ENCODE results near the gene PDE5A.

The PDE5A gene

DNA sequence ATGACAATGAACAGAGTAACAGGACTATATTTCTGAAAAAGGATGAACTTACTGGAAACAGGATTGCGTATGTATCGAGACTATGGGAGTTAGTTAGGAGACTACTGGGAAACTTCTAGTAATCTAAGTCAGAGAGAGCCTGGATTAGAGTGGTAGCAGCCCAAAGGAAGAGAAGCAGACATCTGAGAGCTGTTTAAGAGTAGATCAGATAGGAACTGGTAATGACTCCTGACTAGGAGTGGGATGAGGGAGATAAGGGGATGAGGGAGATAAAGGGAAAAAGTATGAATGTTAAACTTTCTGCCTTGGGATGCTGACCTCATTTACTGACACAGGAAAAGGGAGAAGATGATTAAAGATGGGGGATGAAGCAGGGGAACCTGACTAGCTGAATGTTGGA lies 116.2 kb downstream of the PDE5A start:
- H3K9ac ChIP-seq (ENCODE audit: low read depth in 1 of 2, low read length in 2 of 2) = no peak overlapping the region
- no peaks in the 10 kb centered on the region for H3K27me3 ChIP-seq (ENCODE audit: control insufficient read depth in 1 of 2, insufficient read depth in 2 of 2, low read length in 2 of 2)
- no peak overlapping the region for H3K4me3 ChIP-seq (ENCODE audit: low read depth in 1 of 2, low read length in 2 of 2)
- peaks cover 0 to 7% of the 10 kb centered on the region in 2 donors for H3K4me1 ChIP-seq (ENCODE audit: control insufficient read depth in 1 of 2, insufficient read depth in 2 of 2, low read length in 2 of 2)
- H3K9me3 ChIP-seq (ENCODE audit: control insufficient read depth in 1 of 2, low read length in 2 of 2) = no peaks in the 10 kb centered on the region
- H3K27ac ChIP-seq (ENCODE audit: low read depth, low read length) = no peak overlapping the region
- H3K36me3 ChIP-seq (ENCODE audit: control insufficient read depth in 1 of 2, insufficient read depth in 2 of 2, low read length in 2 of 2) = peaks cover 25 to 63% of the 10 kb centered on the region in 2 donors

DNA sequence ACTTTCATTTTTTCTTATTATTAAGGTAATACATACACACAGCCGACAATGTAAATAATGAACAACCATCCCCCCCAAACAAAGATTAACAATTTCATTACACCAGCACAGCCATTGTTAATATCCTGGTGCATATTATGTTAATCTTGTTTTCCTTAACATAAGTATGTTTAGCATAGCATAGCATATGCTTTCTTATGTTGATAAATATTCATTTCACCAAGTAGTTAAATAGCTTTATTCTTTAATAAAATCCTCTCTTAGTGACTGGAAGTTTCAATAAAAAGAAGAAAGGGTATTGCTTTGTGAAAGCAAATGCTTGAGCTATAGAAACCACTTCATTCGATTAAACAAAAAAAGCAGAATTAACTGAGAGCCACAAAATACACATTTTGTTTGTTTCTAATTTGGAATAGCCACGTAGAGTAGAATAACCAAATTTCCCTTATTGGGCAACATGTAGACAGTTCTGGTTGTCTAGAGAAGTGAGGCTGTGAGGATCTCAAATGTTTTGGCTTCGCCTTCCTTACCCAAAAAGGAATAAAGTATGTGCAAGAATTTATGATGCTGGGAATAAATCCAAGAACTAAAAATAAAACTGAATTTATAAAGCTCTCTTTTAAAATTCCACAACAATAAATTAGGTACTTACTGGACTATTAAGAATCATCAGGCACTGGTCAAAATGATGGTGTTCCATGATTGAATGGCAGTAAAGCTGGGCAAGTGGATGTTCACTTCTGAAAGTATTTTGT lies 118.0 kb downstream of the PDE5A start:
- Histone ChIP-seq H3K36me3 (ENCODE audit: control insufficient read depth in 1 of 2, insufficient read depth in 2 of 2, low read length in 2 of 2) (peaks cover 28 to 65% of the 10 kb centered on the region in 2 donors), H3K4me3 (ENCODE audit: low read depth in 1 of 2, low read length in 2 of 2) (no peak overlapping the region), H3K4me1 (ENCODE audit: control insufficient read depth in 1 of 2, insufficient read depth in 2 of 2, low read length in 2 of 2) (peaks cover 0 to 7% of the 10 kb centered on the region in 2 donors), H3K27ac (ENCODE audit: low read depth, low read length) (no peak overlapping the region), H3K9ac (ENCODE audit: low read depth in 1 of 2, low read length in 2 of 2) (no peak overlapping the region), H3K9me3 (ENCODE audit: control insufficient read depth in 1 of 2, low read length in 2 of 2) (no peaks in the 10 kb centered on the region), H3K27me3 (ENCODE audit: control insufficient read depth in 1 of 2, insufficient read depth in 2 of 2, low read length in 2 of 2) (no peaks in the 10 kb centered on the region)

DNA sequence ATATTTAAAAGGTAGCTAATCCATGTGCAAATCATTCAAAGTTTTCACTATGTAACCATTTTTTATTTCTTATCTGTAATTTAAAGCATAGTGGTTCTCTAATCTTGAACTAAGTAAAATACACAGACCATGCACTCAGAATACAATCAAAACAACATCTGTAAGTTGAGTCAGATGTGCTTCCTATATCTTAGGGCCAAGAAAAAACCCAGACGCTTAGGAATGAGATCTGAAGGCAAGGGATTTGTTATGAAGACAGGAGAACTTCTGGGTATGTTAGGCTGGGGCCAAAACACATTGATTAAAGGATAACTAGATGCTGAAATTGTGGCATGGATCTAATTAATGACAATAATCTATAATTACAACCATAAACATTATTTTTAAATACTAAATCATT lies 120.3 kb downstream of the PDE5A start:
- Histone ChIP-seq H3K27me3 (ENCODE audit: control insufficient read depth in 1 of 2, insufficient read depth in 2 of 2, low read length in 2 of 2) (no peaks in the 10 kb centered on the region), H3K4me1 (ENCODE audit: control insufficient read depth in 1 of 2, insufficient read depth in 2 of 2, low read length in 2 of 2) (peaks cover 0 to 10% of the 10 kb centered on the region in 2 donors), H3K4me3 (ENCODE audit: low read depth in 1 of 2, low read length in 2 of 2) (no peak overlapping the region), H3K9ac (ENCODE audit: low read depth in 1 of 2, low read length in 2 of 2) (no peak overlapping the region), H3K9me3 (ENCODE audit: control insufficient read depth in 1 of 2, low read length in 2 of 2) (no peaks in the 10 kb centered on the region), H3K27ac (ENCODE audit: low read depth, low read length) (no peak overlapping the region), H3K36me3 (ENCODE audit: control insufficient read depth in 1 of 2, insufficient read depth in 2 of 2, low read length in 2 of 2) (peaks cover 24 to 52% of the 10 kb centered on the region in 2 donors)

DNA sequence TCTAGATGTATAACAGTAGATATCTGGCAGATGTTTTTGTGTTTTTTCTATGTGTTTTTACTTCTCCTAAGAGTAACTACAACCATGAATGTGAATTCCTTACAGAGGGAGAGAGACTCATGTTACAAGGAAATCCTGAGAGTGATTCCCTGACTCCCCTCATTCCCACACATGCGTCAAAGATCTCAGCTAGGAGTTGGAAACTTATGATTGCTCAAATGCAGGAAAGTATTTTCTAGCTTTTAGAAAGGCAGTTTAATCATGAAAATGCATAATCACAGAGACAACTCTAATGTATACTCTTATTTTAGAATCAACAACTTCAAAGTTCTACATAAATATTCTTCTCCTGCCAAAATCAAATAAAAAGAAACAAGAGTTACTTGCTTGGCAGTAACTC lies 121.8 kb downstream of the PDE5A start:
- H3K27ac ChIP-seq (ENCODE audit: low read depth, low read length) = no peak overlapping the region
- no peak overlapping the region for H3K4me3 ChIP-seq (ENCODE audit: low read depth in 1 of 2, low read length in 2 of 2)
- H3K4me1 ChIP-seq (ENCODE audit: control insufficient read depth in 1 of 2, insufficient read depth in 2 of 2, low read length in 2 of 2) = peaks cover 0 to 10% of the 10 kb centered on the region in 2 donors
- peaks cover 18 to 50% of the 10 kb centered on the region in 2 donors for H3K36me3 ChIP-seq (ENCODE audit: control insufficient read depth in 1 of 2, insufficient read depth in 2 of 2, low read length in 2 of 2)
- no peaks in the 10 kb centered on the region for H3K27me3 ChIP-seq (ENCODE audit: control insufficient read depth in 1 of 2, insufficient read depth in 2 of 2, low read length in 2 of 2)
- no peak overlapping the region for H3K9ac ChIP-seq (ENCODE audit: low read depth in 1 of 2, low read length in 2 of 2)
- H3K9me3 ChIP-seq (ENCODE audit: control insufficient read depth in 1 of 2, low read length in 2 of 2) = no peaks in the 10 kb centered on the region

DNA sequence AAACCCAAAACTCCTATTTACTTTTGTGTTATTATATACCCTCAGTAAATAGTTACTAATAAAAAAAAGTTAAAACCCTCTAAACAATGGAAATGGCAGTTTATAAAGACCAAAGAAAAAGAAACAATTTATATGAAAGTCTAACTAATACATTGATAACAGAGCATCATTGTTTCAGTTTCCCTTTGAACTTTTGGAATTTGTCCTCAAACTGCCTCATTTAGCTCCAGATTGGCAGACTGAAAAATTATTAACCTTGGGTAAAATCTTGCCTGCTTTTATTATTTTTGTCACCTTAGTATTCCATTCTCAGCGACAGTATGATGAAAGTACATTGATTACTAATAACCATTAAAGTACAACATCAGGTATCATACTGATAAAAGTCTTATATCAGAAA lies 124.0 kb downstream of the PDE5A start:
- Histone ChIP-seq H3K27ac (ENCODE audit: low read depth, low read length) (no peak overlapping the region), H3K27me3 (ENCODE audit: control insufficient read depth in 1 of 2, insufficient read depth in 2 of 2, low read length in 2 of 2) (no peaks in the 10 kb centered on the region), H3K9me3 (ENCODE audit: control insufficient read depth in 1 of 2, low read length in 2 of 2) (no peaks in the 10 kb centered on the region), H3K4me3 (ENCODE audit: low read depth in 1 of 2, low read length in 2 of 2) (no peak overlapping the region), H3K9ac (ENCODE audit: low read depth in 1 of 2, low read length in 2 of 2) (no peak overlapping the region), H3K4me1 (ENCODE audit: control insufficient read depth in 1 of 2, insufficient read depth in 2 of 2, low read length in 2 of 2) (peaks cover 0 to 10% of the 10 kb centered on the region in 2 donors), H3K36me3 (ENCODE audit: control insufficient read depth in 1 of 2, insufficient read depth in 2 of 2, low read length in 2 of 2) (peaks cover 15 to 53% of the 10 kb centered on the region in 2 donors)

DNA sequence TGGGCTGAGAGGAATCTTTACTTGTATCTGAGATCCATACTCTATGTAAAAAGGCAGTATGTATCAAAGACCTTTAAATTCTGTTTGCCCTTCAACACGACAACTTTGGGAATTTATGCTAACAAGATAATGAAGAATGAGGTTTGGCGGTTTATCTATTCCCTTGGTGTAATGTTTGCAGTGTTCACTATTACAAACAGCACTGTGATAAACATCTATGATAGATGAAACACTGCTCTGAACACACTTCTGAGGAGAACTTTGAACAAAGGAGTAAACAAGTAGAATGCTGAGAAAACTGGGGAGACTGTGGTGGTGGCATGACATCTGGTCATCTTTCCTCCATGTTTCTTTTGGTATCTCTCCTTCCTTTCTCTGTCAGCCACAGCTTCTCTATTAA lies 126.9 kb downstream of the PDE5A start:
- H3K27me3 ChIP-seq (ENCODE audit: control insufficient read depth in 1 of 2, insufficient read depth in 2 of 2, low read length in 2 of 2) = no peaks in the 10 kb centered on the region
- no peak overlapping the region for H3K27ac ChIP-seq (ENCODE audit: low read depth, low read length)
- no peaks in the 10 kb centered on the region for H3K9me3 ChIP-seq (ENCODE audit: control insufficient read depth in 1 of 2, low read length in 2 of 2)
- no peak overlapping the region for H3K4me3 ChIP-seq (ENCODE audit: low read depth in 1 of 2, low read length in 2 of 2)
- peaks cover 16 to 53% of the 10 kb centered on the region in 2 donors for H3K36me3 ChIP-seq (ENCODE audit: control insufficient read depth in 1 of 2, insufficient read depth in 2 of 2, low read length in 2 of 2)
- H3K9ac ChIP-seq (ENCODE audit: low read depth in 1 of 2, low read length in 2 of 2) = no peak overlapping the region
- H3K4me1 ChIP-seq (ENCODE audit: control insufficient read depth in 1 of 2, insufficient read depth in 2 of 2, low read length in 2 of 2) = peaks cover 0 to 10% of the 10 kb centered on the region in 2 donors

DNA sequence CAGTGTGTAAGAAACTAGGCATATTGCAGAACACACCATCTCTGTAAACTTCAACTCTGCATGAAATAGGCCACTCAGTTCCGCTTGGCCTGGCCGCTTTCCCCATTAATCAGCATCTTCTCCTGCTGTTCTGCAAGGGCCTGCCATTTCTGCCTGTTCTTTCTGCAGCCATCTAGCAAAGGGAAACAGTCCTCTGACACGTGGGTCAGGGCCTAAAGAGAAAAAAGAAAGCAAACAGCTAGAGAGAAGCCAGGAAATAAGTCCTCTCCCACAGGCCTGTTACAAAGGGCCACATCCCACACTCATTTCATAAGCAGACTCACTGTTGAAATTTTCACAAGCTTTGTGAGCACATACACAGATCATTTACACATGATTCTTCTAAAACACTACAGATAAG lies 130.1 kb downstream of the PDE5A start:
- H3K4me1 ChIP-seq (ENCODE audit: control insufficient read depth in 1 of 2, insufficient read depth in 2 of 2, low read length in 2 of 2) = no peaks in the 10 kb centered on the region
- H3K27ac ChIP-seq (ENCODE audit: low read depth, low read length) = no peak overlapping the region
- peaks cover 19 to 69% of the 10 kb centered on the region in 2 donors for H3K36me3 ChIP-seq (ENCODE audit: control insufficient read depth in 1 of 2, insufficient read depth in 2 of 2, low read length in 2 of 2)
- no peak overlapping the region for H3K4me3 ChIP-seq (ENCODE audit: low read depth in 1 of 2, low read length in 2 of 2)
- no peaks in the 10 kb centered on the region for H3K9me3 ChIP-seq (ENCODE audit: control insufficient read depth in 1 of 2, low read length in 2 of 2)
- no peaks in the 10 kb centered on the region for H3K27me3 ChIP-seq (ENCODE audit: control insufficient read depth in 1 of 2, insufficient read depth in 2 of 2, low read length in 2 of 2)
- no peak overlapping the region for H3K9ac ChIP-seq (ENCODE audit: low read depth in 1 of 2, low read length in 2 of 2)

DNA sequence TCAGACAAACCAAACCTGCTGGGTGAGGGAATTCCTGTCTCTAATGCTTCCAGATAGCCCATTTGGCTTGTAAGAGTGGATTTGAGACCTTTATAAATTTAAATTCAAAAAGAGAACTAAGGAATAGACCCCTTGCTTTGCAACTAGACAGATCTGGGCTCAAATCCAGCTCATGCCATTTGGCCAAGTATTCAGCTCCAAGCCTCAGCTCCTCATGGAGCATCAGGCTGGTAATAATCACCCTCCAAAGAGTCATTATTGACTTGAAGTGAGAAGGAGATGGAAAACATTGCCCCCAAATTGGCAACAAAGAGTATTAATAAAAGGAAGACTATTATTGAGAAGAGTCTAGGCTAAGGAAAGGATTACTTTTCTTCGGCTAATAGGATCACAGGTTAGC lies 134.7 kb downstream of the PDE5A start:
- Histone ChIP-seq H3K4me1 (ENCODE audit: control insufficient read depth in 1 of 2, insufficient read depth in 2 of 2, low read length in 2 of 2) (no peaks in the 10 kb centered on the region), H3K9ac (ENCODE audit: low read depth in 1 of 2, low read length in 2 of 2) (no peak overlapping the region), H3K27ac (ENCODE audit: low read depth, low read length) (no peak overlapping the region), H3K4me3 (ENCODE audit: low read depth in 1 of 2, low read length in 2 of 2) (no peak overlapping the region), H3K36me3 (ENCODE audit: control insufficient read depth in 1 of 2, insufficient read depth in 2 of 2, low read length in 2 of 2) (peaks cover 19 to 37% of the 10 kb centered on the region in 2 donors), H3K27me3 (ENCODE audit: control insufficient read depth in 1 of 2, insufficient read depth in 2 of 2, low read length in 2 of 2) (no peaks in the 10 kb centered on the region), H3K9me3 (ENCODE audit: control insufficient read depth in 1 of 2, low read length in 2 of 2) (no peaks in the 10 kb centered on the region)

DNA sequence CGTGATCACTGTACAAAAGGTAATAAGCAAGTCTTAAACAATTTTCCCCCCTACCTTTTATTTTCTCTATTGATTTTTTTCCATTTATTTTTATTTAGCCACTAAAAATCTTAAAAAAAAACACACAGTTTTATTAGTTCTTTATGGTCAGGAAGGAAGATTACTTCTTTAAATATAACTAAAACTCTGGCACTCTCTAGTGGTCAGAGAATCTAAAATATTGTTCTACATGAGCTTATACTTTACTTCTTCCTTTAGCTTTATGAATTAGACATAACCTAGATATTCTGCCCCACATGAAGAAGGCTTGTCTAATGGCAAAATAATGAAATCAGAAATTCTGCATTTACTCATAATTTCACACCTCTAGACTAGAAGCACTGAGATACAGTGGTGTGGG lies 135.2 kb downstream of the PDE5A start:
- no peak overlapping the region for H3K4me3 ChIP-seq (ENCODE audit: low read depth in 1 of 2, low read length in 2 of 2)
- H3K9me3 ChIP-seq (ENCODE audit: control insufficient read depth in 1 of 2, low read length in 2 of 2) = no peaks in the 10 kb centered on the region
- H3K36me3 ChIP-seq (ENCODE audit: control insufficient read depth in 1 of 2, insufficient read depth in 2 of 2, low read length in 2 of 2) = peaks cover 15 to 32% of the 10 kb centered on the region in 2 donors
- no peaks in the 10 kb centered on the region for H3K27me3 ChIP-seq (ENCODE audit: control insufficient read depth in 1 of 2, insufficient read depth in 2 of 2, low read length in 2 of 2)
- H3K9ac ChIP-seq (ENCODE audit: low read depth in 1 of 2, low read length in 2 of 2) = no peak overlapping the region
- H3K4me1 ChIP-seq (ENCODE audit: control insufficient read depth in 1 of 2, insufficient read depth in 2 of 2, low read length in 2 of 2) = no peaks in the 10 kb centered on the region
- H3K27ac ChIP-seq (ENCODE audit: low read depth, low read length) = no peak overlapping the region

DNA sequence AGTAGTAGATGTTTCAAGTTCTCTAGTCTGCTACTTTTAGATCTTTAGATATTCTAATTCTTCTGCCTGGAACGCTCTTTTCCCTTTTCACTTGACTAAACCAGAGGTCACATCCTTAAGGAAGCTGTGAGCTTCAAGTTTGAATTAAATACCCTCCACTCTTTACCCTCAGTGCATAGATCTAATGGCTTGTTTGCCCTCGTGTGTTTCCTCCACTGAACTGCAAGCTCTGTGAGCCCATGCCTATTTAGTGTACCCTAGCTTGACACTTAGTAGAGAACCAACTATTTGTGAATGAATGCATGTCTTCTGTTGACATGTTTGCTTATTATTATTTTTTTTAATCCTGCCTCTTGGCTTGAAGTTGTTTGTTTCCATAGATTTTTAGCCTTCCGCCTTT lies 138.3 kb downstream of the PDE5A start:
- H3K9me3 ChIP-seq (ENCODE audit: control insufficient read depth in 1 of 2, low read length in 2 of 2) = no peaks in the 10 kb centered on the region
- H3K9ac ChIP-seq (ENCODE audit: low read depth in 1 of 2, low read length in 2 of 2) = no peak overlapping the region
- no peak overlapping the region for H3K4me3 ChIP-seq (ENCODE audit: low read depth in 1 of 2, low read length in 2 of 2)
- no peaks in the 10 kb centered on the region for H3K4me1 ChIP-seq (ENCODE audit: control insufficient read depth in 1 of 2, insufficient read depth in 2 of 2, low read length in 2 of 2)
- H3K27ac ChIP-seq (ENCODE audit: low read depth, low read length) = no peak overlapping the region
- no peaks in the 10 kb centered on the region for H3K27me3 ChIP-seq (ENCODE audit: control insufficient read depth in 1 of 2, insufficient read depth in 2 of 2, low read length in 2 of 2)
- H3K36me3 ChIP-seq (ENCODE audit: control insufficient read depth in 1 of 2, insufficient read depth in 2 of 2, low read length in 2 of 2) = peaks cover 6 to 13% of the 10 kb centered on the region in 2 donors
